Spleen (tissue), 11 donors: Measurements from ENCODE around the gene MERTK. TPM values are rescaled to one million over a fixed set of nuclear protein-coding genes. Genes with fewer than 3 reads are reported as not detected.

Experiments
- DNase-seq: peaks from one replicate; pipeline ENCODE4 v3.0.0-alpha.2; 2020
- H3K27ac ChIP-seq, 8 donors: fragments of 200-600 bp; sonication (generic) in 7 of 8; 1 replicate in 4 of 8; 2 replicates in 4 of 8; pipeline versions ENCODE4 v1.5.0 to v1.8.0; 2016 to 2021; ENCODE audit warnings: inconsistent platforms in 4 of 8, mild to moderate bottlenecking in 4 of 8, moderate library complexity in 1 of 8
- H3K27me3 ChIP-seq, 7 donors: fragments of 200-600 bp; sonication (generic) in 6 of 7; replicated peaks in 1 of 7; 1 replicate in 4 of 7; 2 replicates in 3 of 7; pipeline versions ENCODE4 v1.5.0 to v1.8.0; 2016 to 2021; ENCODE audit warnings: inconsistent platforms in 3 of 7, mild to moderate bottlenecking in 1 of 7
- H3K36me3 ChIP-seq, 6 donors: fragments of 200-600 bp; sonication (generic) in 5 of 6; 1 replicate in 4 of 6; 2 replicates in 2 of 6; pipeline versions ENCODE4 v1.5.0 to v1.8.0; 2016 to 2021; ENCODE audit warnings: inconsistent platforms in 2 of 6
- H3K4me1 ChIP-seq, 6 donors: fragments of 200-600 bp; sonication (generic) in 5 of 6; 1 replicate in 3 of 6; 2 replicates in 3 of 6; pipeline versions ENCODE4 v1.5.0 to v1.8.0; 2016 to 2021; ENCODE audit warnings: inconsistent platforms in 3 of 6
- H3K4me3 ChIP-seq, 8 donors: fragments of 200-600 bp; sonication (generic) in 7 of 8; 1 replicate in 4 of 8; 2 replicates in 4 of 8; pipeline versions ENCODE4 v1.5.0 to v1.8.0; 2016 to 2021; ENCODE audit warnings: inconsistent platforms in 4 of 8, mild to moderate bottlenecking in 4 of 8, moderate library complexity in 2 of 8
- H3K9me3 ChIP-seq, 8 donors: fragments of 200-600 bp; sonication (generic) in 7 of 8; 1 replicate in 4 of 8; 2 replicates in 4 of 8; pipeline versions ENCODE4 v1.5.0 to v1.8.0; 2016 to 2021; ENCODE audit warnings: inconsistent platforms in 4 of 8
- CTCF ChIP-seq, 11 experiments: fragments of 200-600 bp in 7 of 11; fragments of 450-650 bp in 4 of 11; sonication (generic) in 4 of 11; IDR thresholded peaks in 8 of 11; conservative IDR thresholded peaks in 3 of 11; 1 replicate in 7 of 11; 2 replicates in 4 of 11; pipeline versions ENCODE4 v1.4.0 to v1.8.0; 2016 to 2021; ENCODE audit warnings: antibody characterized with exemption in 11 of 11, inconsistent platforms in 4 of 11, mild to moderate bottlenecking in 1 of 11
- POLR2A ChIP-seq, 3 donors: fragments of 450-650 bp; IDR thresholded peaks; one replicate each; pipeline ENCODE4 v1.5.1; 2017; ENCODE audit warnings: antibody characterized with exemption in 3 of 3, mild to moderate bottlenecking in 1 of 3
- POLR2AphosphoS5 ChIP-seq, 3 donors: sonication (generic); formaldehyde crosslinking; IDR thresholded peaks; one replicate each; pipeline ENCODE4 v1.5.1; 2017; ENCODE audit warnings: antibody characterized with exemption in 3 of 3
- WGBS, 5 donors: extraction: QIAGEN DNeasy Blood & Tissue Kit in 3 of 5; methylation state at CpG; one replicate each; pipeline versions ENCODE4 v1.1.5 to v1.1.7; 2013 to 2018; 5-methylcytosine and 5-hydroxymethylcytosine counted together
- intact Hi-C: fragments of 100-400 bp; cut with DNase I; formaldehyde crosslinking; loops from one replicate; pipeline ENCODE4 v1.15.0; 2023; ENCODE audit warnings: low total_unique reads
- polyA plus RNA-seq, 3 donors: library from polyadenylated mRNA; stranded (reverse); fragments of 200-250 nt; gene quantifications; one replicate each; pipeline ENCODE4 v1.2.1, GENCODE V29; 2013
- total RNA-seq, 7 donors: library from RNA; depleted of rRNA in 3 of 7; stranded (reverse); fragments of >200 nt in 3 of 7; fragmentation: NEBNext Ultra II Directional in 4 of 7; extraction: Animal tissue kit (Norgen Biotek cat#: 25700) in 4 of 7; gene quantifications; one replicate each; pipeline versions ENCODE4 v1.1.0 to v1.2.1, GENCODE V29; 2016 to 2021
- donor health status: healthy with polysubstance abuse.
- donor health status: DM: no; HTN: no; CAD: no; lungs with moderate emphysema.
- donor health status: DM: no; HTN: no; CAD: no.
- donor health status: Bipolar disorder and iron deficiency.
- donor health status: healthy.
- donor health status: DM: no; HTN: no; CAD: no.
- donor health status: DM: yes; HTN: yes; CAD: no.

Gene MERTK
- total and polyA plus RNA-seq, 10 donors: 6.9 to 127 (median 49.7) TPM

GRCh38 chr2:111897630-111897923 is 830 bp upstream of the MERTK start:
- 3 to 14% (median 7%) methylated on average over 7 of the region's 7 CpGs for WGBS, 5 donors
- Histone ChIP-seq H3K4me3 (peak overlapping the region; percentile 57 to 87 (median 72)), H3K9me3 (no peaks in the 10 kb centered on the region), H3K27me3 (peaks cover 0 to 35% (median 5%) of the 10 kb centered on the region in 7 donors), H3K36me3 (no peaks in the 10 kb centered on the region), H3K4me1 (peaks cover 4 to 67% (median 38%) of the 10 kb centered on the region in 6 donors), H3K27ac (peak overlapping the region in 7 of 8 donors; percentile 75 to 82 (median 79))
- intact Hi-C loops: no loop called here
- no peak for TF ChIP-seq POLR2A (IDR thresholded peaks at IDR 0.05)
- TF ChIP-seq CTCF (IDR thresholded peaks at IDR 0.05 in 8 of 11, conservative IDR thresholded peaks at IDR 0.05 in 3 of 11): no peak
- TF ChIP-seq POLR2AphosphoS5 (IDR thresholded peaks at IDR 0.05): no peak
- no peak for DNase-seq

- H3K27me3 ChIP-seq: peaks cover 0 to 35% (median 5%) of the 10 kb centered on the region in 7 donors
- peak overlapping the region; percentile 57 to 87 (median 72) for H3K4me3 ChIP-seq
- H3K4me1 ChIP-seq: peaks cover 4 to 73% (median 41%) of the 10 kb centered on the region in 6 donors
- intact Hi-C loops: no loop called here
- peak overlapping the region; percentile 48 to 82 (median 78) for H3K27ac ChIP-seq
- no peak for DNase-seq
- no peak for TF ChIP-seq POLR2AphosphoS5 (IDR thresholded peaks at IDR 0.05)
- TF ChIP-seq POLR2A (IDR thresholded peaks at IDR 0.05): no peak
- TF ChIP-seq CTCF (IDR thresholded peaks at IDR 0.05 in 8 of 11, conservative IDR thresholded peaks at IDR 0.05 in 3 of 11): no peak
- 0 to 3% (median 2%) methylated on average over 24 to 70 of the region's 70 CpGs for WGBS, 5 donors
- no peaks in the 10 kb centered on the region for H3K36me3 ChIP-seq
- H3K9me3 ChIP-seq: no peaks in the 10 kb centered on the region
Observed at GRCh38 chr2:111898703-111899514, 502 bp downstream of the MERTK start.

- 12 to 48% (median 30%) methylated on average over 3 of the region's 3 CpGs for WGBS, 5 donors
- TF ChIP-seq POLR2AphosphoS5 (IDR thresholded peaks at IDR 0.05) (peak in 1 of 3 donors; percentile 36), CTCF (IDR thresholded peaks at IDR 0.05 in 8 of 11, conservative IDR thresholded peaks at IDR 0.05 in 3 of 11) (no peak), POLR2A (IDR thresholded peaks at IDR 0.05) (no peak)
- Histone ChIP-seq H3K4me1 (peaks cover 4 to 90% (median 44%) of the 10 kb centered on the region in 6 donors), H3K27ac (peak overlapping the region in 5 of 8 donors; percentile 22 to 82 (median 81)), H3K36me3 (no peaks in the 10 kb centered on the region), H3K4me3 (peak overlapping the region in 6 of 8 donors; percentile 9 to 84 (median 65)), H3K9me3 (no peaks in the 10 kb centered on the region), H3K27me3 (peaks cover 0 to 35% (median 5%) of the 10 kb centered on the region in 7 donors)
- no peak for DNase-seq
- intact Hi-C loops: no loop called here
Observed at GRCh38 chr2:111900859-111901258, 2.5 kb downstream of the MERTK start.

GRCh38 chr2:111903516-111903915 is 5.1 kb downstream of the MERTK start:
- 67 to 86% (median 71%) methylated on average over 3 of the region's 3 CpGs for WGBS, 5 donors
- H3K27ac ChIP-seq: peak overlapping the region in 4 of 8 donors; percentile 1 to 70 (median 28)
- H3K36me3 ChIP-seq: no peaks in the 10 kb centered on the region
- intact Hi-C loops: no loop called here
- DNase-seq: no peak
- peaks cover 0 to 92% (median 45%) of the 10 kb centered on the region in 6 donors for H3K4me1 ChIP-seq
- peak overlapping the region in 2 of 8 donors; percentile 8 to 84 for H3K4me3 ChIP-seq
- no peak for TF ChIP-seq POLR2AphosphoS5 (IDR thresholded peaks at IDR 0.05)
- TF ChIP-seq POLR2A (IDR thresholded peaks at IDR 0.05): no peak
- TF ChIP-seq CTCF (IDR thresholded peaks at IDR 0.05 in 8 of 11, conservative IDR thresholded peaks at IDR 0.05 in 3 of 11): no peak
- no peaks in the 10 kb centered on the region for H3K9me3 ChIP-seq
- peaks cover 0 to 18% (median 3%) of the 10 kb centered on the region in 7 donors for H3K27me3 ChIP-seq
